OCI-LY1 (cell line): ENCODE data around the gene CBR3.

ENCODE experiments used
- H2AFZ ChIP-seq: fragments of 200-600 bp; sonication (generic), shearing (Covaris generic); 2 replicates; pipeline ENCODE4 v1.6.0; 2014; ENCODE audit warnings: antibody characterized with exemption, mild to moderate bottlenecking, low read length
- H3F3A ChIP-seq: fragments of 200-600 bp; sonication (generic), shearing (Covaris generic); 2 replicates; pipeline ENCODE4 v1.6.0; 2014; ENCODE audit warnings: mild to moderate bottlenecking, antibody characterized with exemption, low read length, moderate library complexity; ENCODE audit not compliant: insufficient read depth
- H3K27ac ChIP-seq: fragments of 200-600 bp; sonication (generic); 2 replicates; pipeline ENCODE4 v1.5.1; 2014; ENCODE audit warnings: low read length, mixed run types, mild to moderate bottlenecking, low read depth; ENCODE audit not compliant: poor library complexity, severe bottlenecking
- H3K27me3 ChIP-seq: fragments of 200-600 bp; sonication (generic); 2 replicates; pipeline ENCODE4 v1.6.0; 2014; ENCODE audit warnings: antibody characterized with exemption, mild to moderate bottlenecking, low read length, moderate library complexity; ENCODE audit not compliant: insufficient read depth
- H3K36me3 ChIP-seq: fragments of 200-600 bp; sonication (generic); 2 replicates; pipeline ENCODE4 v1.6.1; 2014; ENCODE audit warnings: mild to moderate bottlenecking, antibody characterized with exemption, low read length, moderate library complexity, mixed read lengths; ENCODE audit not compliant: insufficient read depth
- H3K4me1 ChIP-seq: fragments of 200-600 bp; sonication (generic); 2 replicates; pipeline ENCODE4 v1.5.1; 2014; ENCODE audit warnings: mild to moderate bottlenecking, low read length, moderate library complexity; ENCODE audit not compliant: insufficient read depth, severe bottlenecking
- H3K4me2 ChIP-seq: fragments of 200-600 bp; sonication (generic), shearing (Covaris generic); 2 replicates; pipeline ENCODE4 v1.6.1; 2014; ENCODE audit warnings: low read length
- H3K4me3 ChIP-seq: fragments of 200-600 bp; sonication (generic); 2 replicates; pipeline ENCODE4 v1.5.1; 2014; ENCODE audit warnings: low read length, low read depth, mild to moderate bottlenecking, mixed read lengths; ENCODE audit not compliant: poor library complexity, severe bottlenecking
- H3K79me2 ChIP-seq: fragments of 200-600 bp; shearing (Covaris generic); 2 replicates; pipeline ENCODE4 v1.6.1; 2016; ENCODE audit warnings: mixed run types, low read length, mixed read lengths; ENCODE audit not compliant: insufficient read depth
- H3K9ac ChIP-seq: fragments of 200-600 bp; sonication (generic), shearing (Covaris generic); 2 replicates; pipeline ENCODE4 v1.6.1; 2014; ENCODE audit warnings: mild to moderate bottlenecking, low read length, mixed read lengths
- H3K9me2 ChIP-seq: fragments of 200-600 bp; sonication (generic), shearing (Covaris generic); 2 replicates; pipeline ENCODE4 v1.6.1; 2014; ENCODE audit warnings: low read depth, mild to moderate bottlenecking, low read length, mixed read lengths
- H3K9me3 ChIP-seq: fragments of 200-600 bp; shearing (Covaris generic); 2 replicates; pipeline ENCODE4 v1.6.1; 2014; ENCODE audit warnings: low read length, mixed read lengths
- H4K20me1 ChIP-seq: fragments of 200-600 bp; sonication (generic), shearing (Covaris generic); 2 replicates; pipeline ENCODE4 v1.6.0; 2016; ENCODE audit warnings: mild to moderate bottlenecking, low read length; ENCODE audit not compliant: insufficient read depth
- EZH2 ChIP-seq: fragments of 200-600 bp; sonication (generic), shearing (Covaris generic); IDR thresholded peaks from 2 replicates; pipeline ENCODE4 v1.8.0; 2017; ENCODE audit warnings: borderline replicate concordance, mixed run types, mild to moderate bottlenecking, antibody characterized with exemption, low read length, moderate library complexity, mixed read lengths
- TF ChIP-seq, protein P1 (sequence below): fragments of 200-600 bp; sonication (generic), shearing (Covaris generic); IDR thresholded peaks from 2 replicates; pipeline ENCODE4 v1.5.1; 2017; ENCODE audit warnings: mild to moderate bottlenecking, antibody characterized with exemption, low read length, moderate library complexity, mixed read lengths

The CBR3 gene

DNA sequence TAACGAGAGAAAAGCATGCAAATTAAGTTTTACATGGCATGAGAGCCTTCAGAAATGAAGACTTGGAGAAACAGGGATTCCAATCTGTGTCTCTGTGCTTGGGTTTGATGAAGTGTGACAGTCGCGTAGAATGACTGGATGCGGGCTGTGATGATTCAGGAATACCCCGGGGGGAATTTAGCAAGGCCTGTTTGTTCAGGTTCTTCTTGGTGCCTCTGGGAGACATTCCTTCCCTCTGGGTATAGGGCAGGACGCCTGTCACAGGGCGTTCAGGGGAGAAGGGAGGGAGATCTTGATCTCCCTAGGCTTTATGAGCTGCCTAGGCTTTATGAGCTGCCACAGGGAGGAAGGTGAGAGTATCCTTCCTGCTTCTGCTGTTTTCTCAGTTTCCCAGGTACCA is 58.3 kb downstream of the CBR3 start:
- Histone ChIP-seq H3K36me3 (no peaks in the 10 kb centered on the region), H3K9me3 (no peaks in the 10 kb centered on the region), H4K20me1 (no peaks in the 10 kb centered on the region), H3K9me2 (no peaks in the 10 kb centered on the region), H2AFZ (no peak overlapping the region), H3K4me2 (no peak overlapping the region), H3K4me3 (no peak overlapping the region), H3K4me1 (peaks cover 8% of the 10 kb centered on the region), H3F3A (no peaks in the 10 kb centered on the region), H3K79me2 (no peaks in the 10 kb centered on the region), H3K27ac (no peak overlapping the region), H3K9ac (no peak overlapping the region), H3K27me3 (no peaks in the 10 kb centered on the region)
- TF ChIP-seq, protein P1, sequence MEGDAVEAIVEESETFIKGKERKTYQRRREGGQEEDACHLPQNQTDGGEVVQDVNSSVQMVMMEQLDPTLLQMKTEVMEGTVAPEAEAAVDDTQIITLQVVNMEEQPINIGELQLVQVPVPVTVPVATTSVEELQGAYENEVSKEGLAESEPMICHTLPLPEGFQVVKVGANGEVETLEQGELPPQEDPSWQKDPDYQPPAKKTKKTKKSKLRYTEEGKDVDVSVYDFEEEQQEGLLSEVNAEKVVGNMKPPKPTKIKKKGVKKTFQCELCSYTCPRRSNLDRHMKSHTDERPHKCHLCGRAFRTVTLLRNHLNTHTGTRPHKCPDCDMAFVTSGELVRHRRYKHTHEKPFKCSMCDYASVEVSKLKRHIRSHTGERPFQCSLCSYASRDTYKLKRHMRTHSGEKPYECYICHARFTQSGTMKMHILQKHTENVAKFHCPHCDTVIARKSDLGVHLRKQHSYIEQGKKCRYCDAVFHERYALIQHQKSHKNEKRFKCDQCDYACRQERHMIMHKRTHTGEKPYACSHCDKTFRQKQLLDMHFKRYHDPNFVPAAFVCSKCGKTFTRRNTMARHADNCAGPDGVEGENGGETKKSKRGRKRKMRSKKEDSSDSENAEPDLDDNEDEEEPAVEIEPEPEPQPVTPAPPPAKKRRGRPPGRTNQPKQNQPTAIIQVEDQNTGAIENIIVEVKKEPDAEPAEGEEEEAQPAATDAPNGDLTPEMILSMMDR = no peak
- TF ChIP-seq EZH2 = no peak

DNA sequence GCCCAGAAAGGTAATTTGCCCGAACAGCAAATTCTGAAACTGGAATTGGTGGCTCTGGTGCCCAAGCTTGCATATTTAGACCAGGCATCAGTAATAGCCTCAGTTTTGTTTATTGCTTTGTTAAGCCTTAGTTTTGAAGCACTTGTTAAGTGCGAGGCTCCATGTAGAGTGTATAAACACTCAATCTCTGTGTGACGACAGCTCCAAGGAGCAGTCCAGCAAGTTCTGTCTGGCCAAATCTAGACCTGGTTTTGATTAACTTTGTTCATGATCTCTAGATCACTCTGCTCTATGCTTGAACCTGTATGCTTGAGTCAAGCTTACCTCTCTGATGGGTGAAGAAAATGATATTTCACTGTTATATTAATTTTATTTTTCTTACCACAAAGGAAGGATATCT is 59.1 kb downstream of the CBR3 start:
- TF ChIP-seq, protein P1 = no peak
- no peak for TF ChIP-seq EZH2
- Histone ChIP-seq H3K4me1 (no peaks in the 10 kb centered on the region), H3K9me2 (no peaks in the 10 kb centered on the region), H3K9ac (no peak overlapping the region), H3K9me3 (no peaks in the 10 kb centered on the region), H3K27me3 (no peaks in the 10 kb centered on the region), H2AFZ (no peak overlapping the region), H3K79me2 (no peaks in the 10 kb centered on the region), H3K4me3 (no peak overlapping the region), H4K20me1 (no peaks in the 10 kb centered on the region), H3K27ac (no peak overlapping the region), H3K36me3 (no peaks in the 10 kb centered on the region), H3F3A (no peaks in the 10 kb centered on the region), H3K4me2 (no peak overlapping the region)

DNA sequence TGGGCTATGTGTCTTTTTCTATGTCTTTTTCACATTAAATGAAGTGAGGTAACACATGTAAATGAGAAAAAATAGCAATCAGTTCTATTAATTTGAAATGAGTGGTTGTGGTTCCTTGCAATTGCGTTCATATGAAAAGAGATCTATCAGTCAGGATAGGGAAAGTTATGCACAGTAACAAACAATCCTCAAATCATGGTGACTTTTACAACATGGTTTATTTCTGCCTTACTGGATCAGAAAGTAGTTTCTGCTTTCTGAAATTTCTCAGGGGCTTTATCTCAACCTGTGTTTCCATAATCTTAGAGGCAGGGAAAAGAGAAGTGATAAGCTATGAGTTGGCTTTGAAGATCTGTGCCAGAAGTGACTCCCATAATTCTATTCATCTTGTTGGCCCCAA is 60.7 kb downstream of the CBR3 start:
- no peak for TF ChIP-seq EZH2
- TF ChIP-seq, protein P1 = no peak
- no peak overlapping the region for H2AFZ ChIP-seq
- no peaks in the 10 kb centered on the region for H3K9me3 ChIP-seq
- H4K20me1 ChIP-seq = no peaks in the 10 kb centered on the region
- H3K36me3 ChIP-seq = no peaks in the 10 kb centered on the region
- no peaks in the 10 kb centered on the region for H3K79me2 ChIP-seq
- no peaks in the 10 kb centered on the region for H3K9me2 ChIP-seq
- no peaks in the 10 kb centered on the region for H3F3A ChIP-seq
- no peak overlapping the region for H3K27ac ChIP-seq
- no peaks in the 10 kb centered on the region for H3K27me3 ChIP-seq
- H3K4me2 ChIP-seq = no peak overlapping the region
- no peaks in the 10 kb centered on the region for H3K4me1 ChIP-seq
- H3K9ac ChIP-seq = no peak overlapping the region
- no peak overlapping the region for H3K4me3 ChIP-seq
